Rectal smooth muscle tissue (tissue), 1 donor: Measurements from ENCODE around the gene MYO1C.
A peak's percentile ranks its signal among the peaks of the same experiment; 100 is the strongest.
"Not testable (repeated sequence)": the region's sequence is repeated elsewhere in the genome, so short reads cannot be mapped to it uniquely, and the experiment has no call there.

Experiments
- H3K27ac ChIP-seq: one replicate; pipeline ENCODE4 v1.7.0; 2013; ENCODE audit warnings: low read depth, low read length, inconsistent platforms
- H3K27me3 ChIP-seq: one replicate; pipeline ENCODE4 v1.7.0; 2013; ENCODE audit warnings: low read length; ENCODE audit not compliant: control insufficient read depth, insufficient read depth
- H3K36me3 ChIP-seq: one replicate; pipeline ENCODE4 v1.7.0; 2013; ENCODE audit warnings: low read length; ENCODE audit not compliant: control insufficient read depth, insufficient read depth
- H3K4me1 ChIP-seq: one replicate; pipeline ENCODE4 v1.7.0; 2013; ENCODE audit warnings: low read length; ENCODE audit not compliant: control insufficient read depth, insufficient read depth
- H3K4me3 ChIP-seq: one replicate; pipeline ENCODE4 v1.7.0; 2013; ENCODE audit warnings: low read length
- H3K9ac ChIP-seq: one replicate; pipeline ENCODE4 v1.7.0; 2013; ENCODE audit warnings: low read length

MYO1C gene

DNA sequence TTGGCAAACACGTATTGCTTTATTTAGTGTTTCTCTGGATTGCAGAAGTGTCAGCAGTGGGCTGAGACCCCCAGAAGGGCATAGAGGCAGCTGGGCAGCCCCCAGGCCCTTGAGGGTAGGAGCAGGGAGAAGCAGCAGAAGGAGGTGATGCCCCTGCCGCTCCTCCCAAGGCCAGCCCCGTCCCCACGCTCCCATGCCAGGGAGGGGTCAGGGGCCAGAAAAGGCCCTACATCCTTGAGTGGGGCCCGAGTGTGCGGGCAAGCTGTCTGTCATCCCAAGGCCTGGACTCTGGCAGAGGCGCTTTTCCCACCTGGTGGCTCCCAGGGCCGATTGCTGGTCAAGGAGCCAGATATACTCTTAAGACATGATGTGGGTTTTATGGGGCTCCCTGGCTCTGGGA lies 28.3 kb downstream of the MYO1C start:
- Histone ChIP-seq H3K4me1 (no peaks in the 10 kb centered on the region), H3K4me3 (no peak overlapping the region), H3K27ac (no peak overlapping the region), H3K36me3 (peaks cover 27% of the 10 kb centered on the region), H3K27me3 (no peaks in the 10 kb centered on the region), H3K9ac (no peak overlapping the region)

DNA sequence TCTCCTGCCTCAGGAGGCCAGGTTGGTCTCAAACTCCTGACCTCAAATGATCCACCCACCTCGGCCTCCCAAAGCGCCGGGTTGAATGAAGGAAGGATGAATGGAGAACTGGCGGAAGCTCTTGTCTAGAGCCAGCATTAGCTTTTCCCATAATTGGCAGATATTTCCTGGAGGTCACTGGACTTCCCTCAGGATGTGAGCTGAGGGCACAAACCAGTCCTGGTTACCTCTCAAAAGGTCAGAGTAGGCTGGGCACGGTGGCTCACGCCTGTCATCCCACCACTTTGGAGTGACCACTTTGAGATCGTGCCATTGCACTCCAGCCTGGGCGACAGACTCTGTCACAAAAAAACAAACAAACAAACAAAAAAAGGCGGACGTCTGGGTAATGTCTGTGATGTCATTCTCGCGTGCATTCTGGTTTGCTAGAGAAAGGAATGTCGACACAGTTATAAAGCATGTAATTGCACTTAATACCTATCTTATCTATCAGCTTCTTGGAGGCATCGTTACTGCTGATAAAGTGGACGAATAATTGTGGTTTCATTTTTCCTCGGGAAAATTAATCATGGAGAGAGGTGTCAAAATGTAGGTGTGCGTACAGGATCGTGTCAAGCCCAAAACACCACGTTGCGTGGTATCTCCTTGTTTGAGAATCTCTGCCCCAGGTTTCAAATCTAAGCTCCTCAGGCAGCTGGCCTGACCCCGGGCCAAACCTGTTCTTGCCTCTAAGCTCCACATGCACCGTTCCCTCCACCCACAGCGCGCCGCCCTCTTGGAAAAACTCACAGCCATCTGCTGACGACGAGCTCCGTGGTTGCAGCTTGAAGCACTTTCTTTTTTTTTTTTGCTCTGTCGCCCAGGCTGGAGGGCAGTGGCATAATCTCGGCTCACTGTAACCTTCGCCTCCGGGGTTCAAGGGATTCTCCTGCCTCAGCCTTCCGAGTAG lies 30.0 kb downstream of the MYO1C start:
- Histone ChIP-seq H3K27ac (no peak overlapping the region), H3K9ac (no peak overlapping the region), H3K36me3 (peaks cover 13% of the 10 kb centered on the region), H3K27me3 (no peaks in the 10 kb centered on the region), H3K4me3 (no peak overlapping the region), H3K4me1 (no peaks in the 10 kb centered on the region)

GRCh38 chr17:1461198-1461944 lies 31.1 kb downstream of the MYO1C start:
- Histone ChIP-seq H3K9ac (no peak overlapping the region), H3K27ac (no peak overlapping the region), H3K27me3 (no peaks in the 10 kb centered on the region), H3K4me1 (no peaks in the 10 kb centered on the region), H3K4me3 (no peak overlapping the region), H3K36me3 (peaks cover 11% of the 10 kb centered on the region)

GRCh38 chr17:1460233-1460632 lies 32.3 kb downstream of the MYO1C start:
- Histone ChIP-seq H3K4me1 (no peaks in the 10 kb centered on the region), H3K9ac (no peak overlapping the region), H3K27me3 (no peaks in the 10 kb centered on the region), H3K4me3 (no peak overlapping the region), H3K36me3 (peaks cover 10% of the 10 kb centered on the region), H3K27ac (no peak overlapping the region)

GRCh38 chr17:1455797-1456599 lies 36.5 kb downstream of the MYO1C start, which contains the start of gene CRK:
CRK (minus strand) TSS chr17:1456232; CDS start chr17:1456117, 115 bp downstream.
- peaks cover 8% of the 10 kb centered on the region for H3K4me1 ChIP-seq

DNA sequence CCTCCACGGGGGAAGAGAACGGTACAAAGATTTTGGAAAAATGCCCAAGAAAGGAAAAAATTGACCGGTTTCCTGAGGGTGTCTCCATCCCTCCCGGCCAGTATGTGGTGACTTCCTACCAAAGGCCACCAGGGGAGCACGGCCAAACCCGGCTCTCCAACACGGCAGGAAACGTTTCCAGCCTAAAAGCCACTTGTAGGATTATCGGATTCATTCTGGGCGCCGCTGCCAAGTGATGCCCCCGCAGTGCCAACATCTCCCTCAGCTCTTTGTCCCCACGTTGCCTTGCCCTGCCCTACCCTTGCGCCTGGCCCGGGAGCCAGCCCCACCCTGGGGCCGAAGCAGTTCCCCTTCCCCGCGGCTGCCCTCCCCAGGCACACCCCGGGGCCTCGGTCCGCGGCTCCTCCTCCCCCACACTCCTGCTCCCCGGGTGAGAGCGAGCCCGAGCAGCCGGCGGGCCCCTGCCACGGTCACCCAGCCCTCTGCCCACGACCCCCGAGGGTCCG lies 37.1 kb downstream of the MYO1C start:
- Histone ChIP-seq H3K9ac (peak overlapping the region; percentile 94), H3K4me3 (peak overlapping the region; percentile 90), H3K27me3 (no peaks in the 10 kb centered on the region), H3K36me3 (no peaks in the 10 kb centered on the region), H3K4me1 (peaks cover 8% of the 10 kb centered on the region), H3K27ac (peak overlapping the region; percentile 97)

More at GRCh38 chr17:1455797-1456599, 36.5 kb downstream of the MYO1C start, which contains the start of gene CRK:
- peak within 1 kb of the TSS; percentile 94 for H3K9ac ChIP-seq
- H3K4me3 ChIP-seq, result peak within 1 kb of the TSS; percentile 90
- no peaks in the 10 kb centered on the region for H3K27me3 ChIP-seq
- H3K27ac ChIP-seq, result peak within 1 kb of the TSS; percentile 97
- H3K36me3 ChIP-seq, result no peaks in the 10 kb centered on the region

DNA sequence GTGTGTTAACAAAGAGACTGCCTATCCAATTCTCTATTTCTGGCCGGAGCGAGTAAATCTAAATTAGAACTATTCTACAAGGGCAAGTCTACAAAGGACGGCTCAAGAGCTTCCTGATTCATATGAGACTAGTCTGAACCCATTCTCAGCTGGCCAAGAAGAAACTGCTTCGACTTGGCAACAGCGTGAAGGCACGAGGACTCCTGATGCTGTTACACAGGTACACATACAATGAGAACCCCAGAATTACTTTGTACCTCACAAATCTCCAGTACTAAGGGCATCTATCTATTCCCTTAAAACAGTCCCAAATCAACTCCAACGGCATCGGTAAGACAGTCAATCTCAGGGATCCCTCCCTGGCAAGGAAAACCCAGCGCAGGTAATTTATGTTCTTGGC lies 37.9 kb downstream of the MYO1C start:
- Histone ChIP-seq H3K4me3 (peak overlapping the region; percentile 90), H3K36me3 (no peaks in the 10 kb centered on the region), H3K4me1 (peaks cover 8% of the 10 kb centered on the region), H3K27me3 (no peaks in the 10 kb centered on the region), H3K27ac (peak overlapping the region; percentile 97), H3K9ac (peak overlapping the region; percentile 32)

DNA sequence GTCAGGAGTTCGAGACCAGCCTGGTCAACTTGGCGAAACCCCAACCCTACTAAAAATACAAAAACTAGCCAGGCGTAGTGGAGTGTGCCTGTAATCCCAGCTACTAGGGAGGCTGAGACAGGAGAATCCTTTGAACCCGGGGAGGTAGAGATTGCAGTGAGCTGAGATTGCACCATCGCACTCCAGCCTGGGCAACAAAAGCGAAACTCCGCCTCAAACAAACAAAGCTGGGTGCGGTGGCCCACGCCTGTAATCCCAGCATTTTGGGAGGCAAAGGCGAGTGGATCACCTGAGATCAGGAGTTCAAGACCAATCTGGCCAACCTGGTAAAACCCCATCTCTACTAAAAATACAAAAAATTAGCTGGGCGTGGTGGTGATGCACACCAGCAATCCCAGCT lies 38.8 kb downstream of the MYO1C start:
- not testable (repeated sequence) for H3K4me3 ChIP-seq, H3K9ac ChIP-seq, H3K4me1 ChIP-seq, H3K27ac ChIP-seq, H3K36me3 ChIP-seq, H3K27me3 ChIP-seq

DNA sequence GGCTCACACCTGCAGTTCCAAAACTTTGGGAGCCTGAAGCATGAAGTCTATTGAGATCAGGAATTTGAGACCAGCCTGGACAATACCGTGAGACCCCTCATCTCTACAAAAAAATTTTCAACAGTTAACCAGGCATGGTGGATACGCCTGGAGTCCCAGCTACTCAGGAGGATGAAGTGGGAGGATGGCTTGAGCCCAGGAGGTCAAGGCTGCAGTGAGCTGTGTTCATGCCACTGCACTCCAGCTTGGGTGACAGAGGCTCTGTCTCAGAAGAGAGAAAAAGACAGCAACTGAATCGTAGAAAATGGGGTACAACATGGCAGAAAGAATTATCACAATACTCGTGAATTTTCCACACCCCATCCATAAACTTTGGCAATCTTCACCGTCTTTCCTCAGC lies 39.6 kb downstream of the MYO1C start:
- Histone ChIP-seq H3K4me1 (peaks cover 8% of the 10 kb centered on the region), H3K9ac (no peak overlapping the region), H3K36me3 (no peaks in the 10 kb centered on the region), H3K27ac (no peak overlapping the region), H3K27me3 (no peaks in the 10 kb centered on the region), H3K4me3 (no peak overlapping the region)

- H3K4me1 ChIP-seq, H3K4me3 ChIP-seq, H3K9ac ChIP-seq, H3K27me3 ChIP-seq, H3K36me3 ChIP-seq, H3K27ac ChIP-seq: not testable (repeated sequence)
Measured at GRCh38 chr17:1450261-1450660, 42.2 kb downstream of the MYO1C start.

DNA sequence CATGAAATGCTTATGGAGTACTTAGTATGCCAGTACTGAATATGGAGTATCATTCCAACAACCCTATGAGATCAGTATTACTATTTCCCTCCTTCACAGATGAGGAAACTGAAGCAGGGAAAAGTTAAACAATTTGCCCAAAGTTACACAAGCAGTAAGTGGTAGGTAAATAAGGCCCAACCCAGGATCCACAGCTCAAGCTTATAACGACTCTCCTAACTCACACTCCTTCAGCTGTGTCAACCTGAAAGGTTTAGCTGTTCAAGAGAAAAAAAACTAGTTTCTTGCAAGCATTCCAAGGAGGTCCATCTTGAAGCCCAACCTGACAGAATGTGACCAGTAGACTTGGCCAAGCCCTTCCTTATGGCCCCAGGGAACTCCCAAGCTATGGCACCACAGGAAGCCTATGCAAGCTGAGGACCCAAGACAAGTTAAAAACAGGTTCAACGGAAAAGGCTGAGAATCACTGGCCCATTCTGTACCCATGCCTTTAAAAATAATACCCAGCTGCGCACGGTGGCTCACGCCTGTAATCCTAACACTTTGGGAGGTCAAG lies 43.0 kb downstream of the MYO1C start:
- H3K27ac ChIP-seq, result no peak overlapping the region
- H3K9ac ChIP-seq, result no peak overlapping the region
- no peaks in the 10 kb centered on the region for H3K36me3 ChIP-seq
- peaks cover 3% of the 10 kb centered on the region for H3K4me1 ChIP-seq
- no peak overlapping the region for H3K4me3 ChIP-seq
- no peaks in the 10 kb centered on the region for H3K27me3 ChIP-seq
